Endothelial cell of umbilical vein (primary cell): ENCODE data around the gene RAB8B. TPM values are rescaled to one million over a fixed set of nuclear protein-coding genes. Genes with fewer than 3 reads are reported as not detected.

Experiments used
- BruUV-seq: library from RNA; stranded (reverse); fragments of 400-500 nt; replicated peaks from 2 replicates; lab custom pipeline; 2021; lab: Mats Ljungman, UMichigan
- CTCF ChIA-PET: fragments of 300-600, 350-600 bp; sonication (Branson Sonifier 250); formaldehyde crosslinking; loops from one replicate; lab custom pipeline; 2021; ENCODE audit warnings: antibody characterized with exemption, inconsistent platforms; lab: Charles Lee
- POLR2A ChIA-PET: fragments of 300-600, 350-600 bp; sonication (Branson Sonifier 250); formaldehyde crosslinking; loops from one replicate; lab custom pipeline; 2021; ENCODE audit warnings: antibody characterized with exemption, inconsistent platforms; lab: Charles Lee
- DNase-seq: peaks from one replicate; pipeline ENCODE4 v3.0.0-alpha.2; 2011; ENCODE audit warnings: low read depth, low spot score
- FAIRE-seq: peaks from 2 replicates; lab custom pipeline; 2011; peaks lifted over from hg19 to GRCh38; lab: Jason Lieb, UNC
- H2AFZ ChIP-seq: 2 replicates; pipeline ENCODE4 v1.6.0; 2012; ENCODE audit warnings: low read depth, low read length, control low read depth, inconsistent platforms
- H3K27ac ChIP-seq: 2 replicates; pipeline ENCODE4 v1.5.1; 2011; ENCODE audit warnings: low read depth, mild to moderate bottlenecking, control low read depth, low read length, moderate library complexity; ENCODE audit not compliant: insufficient read depth
- H3K27me3 ChIP-seq, 2 experiments: 2 replicates each; pipeline versions ENCODE4 v1.6.0 to v1.6.1; 2011; ENCODE audit warnings: low read length in 2 of 2, mixed read lengths in 1 of 2; ENCODE audit not compliant: control insufficient read depth in 2 of 2, insufficient read depth in 2 of 2
- H3K36me3 ChIP-seq, 2 experiments: 2 replicates in 1 of 2; 3 replicates in 1 of 2; pipeline ENCODE4 v1.5.1; 2011; ENCODE audit warnings: low read length in 2 of 2, mild to moderate bottlenecking in 1 of 2, moderate library complexity in 1 of 2; ENCODE audit not compliant: control insufficient read depth in 2 of 2, insufficient read depth in 2 of 2; ENCODE audit errors: extremely low read depth in 1 of 2
- H3K4me1 ChIP-seq: 3 replicates; pipeline ENCODE4 v1.5.1; 2011; ENCODE audit warnings: mild to moderate bottlenecking, low read length; ENCODE audit not compliant: control insufficient read depth, insufficient read depth; ENCODE audit errors: extremely low read depth
- H3K4me2 ChIP-seq: 2 replicates; pipeline ENCODE4 v1.6.1; 2011; ENCODE audit warnings: low read length, control low read depth, mixed read lengths; ENCODE audit not compliant: insufficient read depth
- H3K4me3 ChIP-seq, 3 experiments: fragments of 200-600 bp in 1 of 3; sonication (generic), shearing (Covaris generic) in 1 of 3; replicated peaks in 1 of 3; 2 replicates each; pipeline ENCODE4 v1.5.1; 2011 to 2016; ENCODE audit warnings: control low read depth in 3 of 3, low read length in 3 of 3, mild to moderate bottlenecking in 2 of 3, inconsistent platforms in 1 of 3, low read depth in 1 of 3, moderate library complexity in 1 of 3; ENCODE audit not compliant: insufficient read depth in 1 of 3
- H3K79me2 ChIP-seq: 2 replicates; pipeline ENCODE4 v1.6.0; 2012; ENCODE audit warnings: low read length, inconsistent platforms; ENCODE audit not compliant: control insufficient read depth, insufficient read depth
- H3K9ac ChIP-seq: replicated peaks from 2 replicates; pipeline ENCODE3; 2011; ENCODE audit warnings: low read length, control low read depth; ENCODE audit not compliant: insufficient read depth; ENCODE audit errors: extremely low read depth
- H3K9me1 ChIP-seq: replicated peaks from 3 replicates; pipeline ENCODE4 v1.6.0; 2011; ENCODE audit warnings: mild to moderate bottlenecking, low read length; ENCODE audit not compliant: control insufficient read depth, insufficient read depth; ENCODE audit errors: extremely low read depth
- H3K9me3 ChIP-seq: replicated peaks from 2 replicates; pipeline ENCODE4 v1.5.1; 2012; ENCODE audit warnings: low read length, inconsistent platforms; ENCODE audit not compliant: control insufficient read depth, insufficient read depth
- H4K20me1 ChIP-seq: replicated peaks from 2 replicates; pipeline ENCODE3; 2011; ENCODE audit warnings: mild to moderate bottlenecking, low read length; ENCODE audit not compliant: control insufficient read depth, insufficient read depth; ENCODE audit errors: extremely low read depth
- EZH2 ChIP-seq: IDR thresholded peaks from 2 replicates; pipeline ENCODE4 v1.6.1; 2012; ENCODE audit warnings: borderline replicate concordance, low read depth, mild to moderate bottlenecking, moderate library complexity, low read length, inconsistent platforms; ENCODE audit not compliant: severe bottlenecking
- FOS ChIP-seq: IDR thresholded peaks from 2 replicates; pipeline ENCODE4 v1.6.1; 2011; ENCODE audit warnings: mild to moderate bottlenecking, low read length, moderate library complexity, borderline replicate concordance; ENCODE audit not compliant: insufficient read depth
- GATA2 ChIP-seq: IDR thresholded peaks from 2 replicates; pipeline ENCODE4 v1.7.0; 2011; ENCODE audit warnings: low read depth, mild to moderate bottlenecking, moderate library complexity, mixed read lengths, low read length; ENCODE audit not compliant: insufficient read length, insufficient read depth
- JUN ChIP-seq: IDR thresholded peaks from 2 replicates; pipeline ENCODE4 v1.6.1; 2011; ENCODE audit warnings: borderline replicate concordance, low read depth; ENCODE audit not compliant: insufficient read length, insufficient read depth
- MYC ChIP-seq: IDR thresholded peaks from one replicate; pipeline ENCODE4 v1.6.1; 2011; ENCODE audit warnings: mild to moderate bottlenecking, low read depth, low read length
- POLR2A ChIP-seq: IDR thresholded peaks from 2 replicates; pipeline ENCODE4 v1.6.1; 2012; ENCODE audit warnings: low read depth, mild to moderate bottlenecking, control low read depth, low read length
- POLR2AphosphoS5 ChIP-seq: IDR thresholded peaks from 2 replicates; pipeline ENCODE4 v1.6.1; 2012; ENCODE audit warnings: low read depth, mild to moderate bottlenecking, control low read depth, low read length, moderate library complexity; ENCODE audit not compliant: insufficient read depth
- dilution Hi-C: fragments of 300-500 bp; cut with MboI; formaldehyde crosslinking; loops from one replicate; pipeline ENCODE4 v1.15.0; 2019; ENCODE audit warnings: low sequenced_read_pairs; ENCODE audit not compliant: extremely low pct_ligation_motif_present
- intact Hi-C: fragments of 100-400 bp; cut with micrococcal nuclease; formaldehyde crosslinking; loops from one replicate; pipeline ENCODE4 v1.10.0; 2022
- polyA plus RNA-seq, 4 experiments: library from polyadenylated mRNA; depleted of rRNA in 3 of 4; stranded (reverse) in 3 of 4; unstranded in 1 of 4; fragments of >200 nt; gene quantifications; 2 replicates each; pipeline versions ENCODE4 v1.2.1 to v1.2.3, GENCODE V29; 2011 to 2012; ENCODE audit warnings: missing spikeins in 1 of 4
- total RNA-seq: library from RNA; stranded (reverse); gene quantifications from 2 replicates; pipeline ENCODE4 v1.2.3, GENCODE V29; 2021
- TF ChIP-seq, protein P1 (sequence below): IDR thresholded peaks from 2 replicates; pipeline ENCODE4 v1.6.1; 2011; ENCODE audit not compliant: insufficient read depth, insufficient read length
- TF ChIP-seq, protein P2 (sequence below), 2 donors: IDR thresholded peaks; 1 replicate in 1 of 2; 2 replicates in 1 of 2; pipeline ENCODE4 v1.5.1; 2011; ENCODE audit warnings: low read length in 2 of 2, mild to moderate bottlenecking in 2 of 2, moderate library complexity in 2 of 2, control low read depth in 1 of 2, inconsistent platforms in 1 of 2, low read depth in 1 of 2; ENCODE audit not compliant: insufficient read depth in 1 of 2; ENCODE audit errors: extremely low read depth in 1 of 2

Gene RAB8B
- total and polyA plus RNA-seq, 2 donors (not counting 3 experiments of a cell fraction or from before 2014, with no cell fraction given) = 10.4 to 52.5 TPM

GRCh38 chr15:63284335-63284734, 94.9 kb downstream of the RAB8B start:
- Histone ChIP-seq H3K4me3 (no peak overlapping the region), H2AFZ (no peak overlapping the region), H3K36me3 (no peaks in the 10 kb centered on the region), H3K9me3 (no peaks in the 10 kb centered on the region), H3K79me2 (no peaks in the 10 kb centered on the region), H3K9me1 (no peaks in the 10 kb centered on the region), H3K27me3 (no peaks in the 10 kb centered on the region), H3K27ac (no peak overlapping the region), H4K20me1 (no peaks in the 10 kb centered on the region), H3K4me2 (no peak overlapping the region), H3K9ac (no peak overlapping the region), H3K4me1 (peaks cover 24% of the 10 kb centered on the region)
- DNase-seq = no peak
- ChIA-PET CTCF (interaction anchor here (0.9 to 1.3 kb wide), 2 partner anchors 16 to 118 kb away, joined by 3 read pairs; no protein-coding TSS in a partner anchor), POLR2A (no interaction called here)
- BruUV-seq = no TSS peak
- intact Hi-C loops = no loop called here
- TF ChIP-seq GATA2 (no peak), POLR2A (no peak), FOS (no peak), MYC (no peak), EZH2 (no peak), POLR2AphosphoS5 (no peak), JUN (no peak)
- TF ChIP-seq, protein P1, sequence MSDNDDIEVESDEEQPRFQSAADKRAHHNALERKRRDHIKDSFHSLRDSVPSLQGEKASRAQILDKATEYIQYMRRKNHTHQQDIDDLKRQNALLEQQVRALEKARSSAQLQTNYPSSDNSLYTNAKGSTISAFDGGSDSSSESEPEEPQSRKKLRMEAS = no peak
- TF ChIP-seq, protein P2, sequence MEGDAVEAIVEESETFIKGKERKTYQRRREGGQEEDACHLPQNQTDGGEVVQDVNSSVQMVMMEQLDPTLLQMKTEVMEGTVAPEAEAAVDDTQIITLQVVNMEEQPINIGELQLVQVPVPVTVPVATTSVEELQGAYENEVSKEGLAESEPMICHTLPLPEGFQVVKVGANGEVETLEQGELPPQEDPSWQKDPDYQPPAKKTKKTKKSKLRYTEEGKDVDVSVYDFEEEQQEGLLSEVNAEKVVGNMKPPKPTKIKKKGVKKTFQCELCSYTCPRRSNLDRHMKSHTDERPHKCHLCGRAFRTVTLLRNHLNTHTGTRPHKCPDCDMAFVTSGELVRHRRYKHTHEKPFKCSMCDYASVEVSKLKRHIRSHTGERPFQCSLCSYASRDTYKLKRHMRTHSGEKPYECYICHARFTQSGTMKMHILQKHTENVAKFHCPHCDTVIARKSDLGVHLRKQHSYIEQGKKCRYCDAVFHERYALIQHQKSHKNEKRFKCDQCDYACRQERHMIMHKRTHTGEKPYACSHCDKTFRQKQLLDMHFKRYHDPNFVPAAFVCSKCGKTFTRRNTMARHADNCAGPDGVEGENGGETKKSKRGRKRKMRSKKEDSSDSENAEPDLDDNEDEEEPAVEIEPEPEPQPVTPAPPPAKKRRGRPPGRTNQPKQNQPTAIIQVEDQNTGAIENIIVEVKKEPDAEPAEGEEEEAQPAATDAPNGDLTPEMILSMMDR (IDR thresholded peaks at IDR 0.05; ENCODE audit: extremely low read depth in 1 of 2, insufficient read depth in 1 of 2, low read depth in 1 of 2, low read length in 2 of 2) = no peak
- no peak for FAIRE-seq
- dilution Hi-C loops = no loop called here
